HG03442 (cell line): ENCODE data around the gene COBLL1.
"Not testable (repeated sequence)": the region's sequence is repeated elsewhere in the genome, so short reads cannot be mapped to it uniquely, and the experiment has no call there.

Experiments
- ATAC-seq: cut with Tn5 transposase; IDR thresholded peaks from one replicate; pipeline ENCODE4 v1.9.1; 2021; ENCODE audit warnings: mild to moderate bottlenecking, moderate library complexity; ENCODE audit not compliant: unreplicated experiment

Gene COBLL1, protein sequence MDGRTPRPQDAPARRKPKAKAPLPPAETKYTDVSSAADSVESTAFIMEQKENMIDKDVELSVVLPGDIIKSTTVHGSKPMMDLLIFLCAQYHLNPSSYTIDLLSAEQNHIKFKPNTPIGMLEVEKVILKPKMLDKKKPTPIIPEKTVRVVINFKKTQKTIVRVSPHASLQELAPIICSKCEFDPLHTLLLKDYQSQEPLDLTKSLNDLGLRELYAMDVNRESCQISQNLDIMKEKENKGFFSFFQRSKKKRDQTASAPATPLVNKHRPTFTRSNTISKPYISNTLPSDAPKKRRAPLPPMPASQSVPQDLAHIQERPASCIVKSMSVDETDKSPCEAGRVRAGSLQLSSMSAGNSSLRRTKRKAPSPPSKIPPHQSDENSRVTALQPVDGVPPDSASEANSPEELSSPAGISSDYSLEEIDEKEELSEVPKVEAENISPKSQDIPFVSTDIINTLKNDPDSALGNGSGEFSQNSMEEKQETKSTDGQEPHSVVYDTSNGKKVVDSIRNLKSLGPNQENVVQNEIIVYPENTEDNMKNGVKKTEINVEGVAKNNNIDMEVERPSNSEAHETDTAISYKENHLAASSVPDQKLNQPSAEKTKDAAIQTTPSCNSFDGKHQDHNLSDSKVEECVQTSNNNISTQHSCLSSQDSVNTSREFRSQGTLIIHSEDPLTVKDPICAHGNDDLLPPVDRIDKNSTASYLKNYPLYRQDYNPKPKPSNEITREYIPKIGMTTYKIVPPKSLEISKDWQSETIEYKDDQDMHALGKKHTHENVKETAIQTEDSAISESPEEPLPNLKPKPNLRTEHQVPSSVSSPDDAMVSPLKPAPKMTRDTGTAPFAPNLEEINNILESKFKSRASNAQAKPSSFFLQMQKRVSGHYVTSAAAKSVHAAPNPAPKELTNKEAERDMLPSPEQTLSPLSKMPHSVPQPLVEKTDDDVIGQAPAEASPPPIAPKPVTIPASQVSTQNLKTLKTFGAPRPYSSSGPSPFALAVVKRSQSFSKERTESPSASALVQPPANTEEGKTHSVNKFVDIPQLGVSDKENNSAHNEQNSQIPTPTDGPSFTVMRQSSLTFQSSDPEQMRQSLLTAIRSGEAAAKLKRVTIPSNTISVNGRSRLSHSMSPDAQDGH

DNA sequence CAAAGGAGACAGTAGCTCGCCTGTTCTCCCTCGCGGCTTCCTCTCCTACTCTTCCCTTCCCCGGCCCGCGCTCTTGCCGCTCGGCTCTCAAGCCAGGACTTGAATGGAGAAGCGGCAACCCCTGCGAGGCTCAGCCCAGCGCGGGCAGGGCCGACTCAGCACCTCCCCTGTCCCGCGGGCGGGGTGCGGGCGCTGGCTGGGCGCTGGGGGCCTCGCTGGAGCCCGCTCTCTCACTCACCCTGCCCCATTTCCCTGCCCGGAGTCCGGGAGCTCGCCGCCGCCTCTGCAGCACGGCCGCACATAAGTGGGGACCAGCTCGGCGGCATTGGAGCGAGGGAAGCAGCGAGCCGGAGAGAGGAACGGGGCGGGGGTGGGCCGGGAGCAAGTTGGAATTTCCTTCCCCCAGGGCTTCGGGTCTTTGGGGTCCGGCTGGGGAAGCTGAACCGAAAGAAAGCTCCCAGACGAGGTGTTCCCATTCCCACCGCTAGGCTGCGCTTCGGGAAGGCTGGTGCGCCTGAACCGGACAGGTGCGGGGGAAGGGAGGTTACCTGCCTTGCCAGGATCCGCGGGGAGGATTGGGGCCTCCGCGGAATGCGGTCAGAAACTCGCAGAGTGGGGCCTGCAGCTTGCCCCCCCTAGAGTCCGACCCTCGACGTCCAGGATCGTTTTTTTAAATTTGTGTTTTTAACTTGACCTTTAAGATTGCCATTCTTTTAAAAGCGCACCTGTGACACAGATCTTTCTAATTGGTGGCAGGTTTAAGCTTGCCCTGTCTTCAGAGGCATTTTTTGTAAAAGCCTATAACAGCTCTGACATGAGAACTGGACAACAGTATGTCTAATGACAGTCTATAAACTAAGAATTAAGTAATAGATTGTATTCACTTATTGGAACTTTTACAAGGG is at the start of gene COBLL1:
COBLL1 (minus strand) TSS at position 105 of the 905 bp plus-strand sequence. CDS start 627 bp downstream, outside the sequence.
- ATAC-seq: peak; percentile 59

DNA sequence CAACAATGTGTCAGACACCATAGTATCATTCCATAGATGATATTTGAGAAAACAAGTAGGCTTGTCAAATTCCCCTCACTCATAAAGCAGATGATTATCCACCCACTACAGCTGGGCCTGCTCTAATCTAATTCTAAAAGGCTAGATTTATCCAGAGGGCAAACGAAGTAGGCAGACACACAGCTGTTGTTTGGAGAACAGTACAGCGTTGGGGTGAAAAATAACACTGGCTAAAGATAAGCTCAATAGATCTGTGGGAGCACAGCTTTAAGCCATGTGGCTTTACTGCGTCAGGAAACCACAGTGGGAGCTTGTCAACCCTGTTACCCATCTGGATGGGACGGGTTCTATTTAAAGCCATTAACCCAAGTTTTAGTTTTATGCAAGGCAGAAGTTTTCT is 48.9 kb upstream of the COBLL1 start:
- no peak for ATAC-seq

- no peak for ATAC-seq
Observed at GRCh38 chr2:164888592-164888991, 47.0 kb upstream of the COBLL1 start.

GRCh38 chr2:164887434-164888144 is 46.0 kb upstream of the COBLL1 start:
- no peak for ATAC-seq

- no peak for ATAC-seq
Observed at GRCh38 chr2:164882276-164882675, 40.7 kb upstream of the COBLL1 start.

DNA sequence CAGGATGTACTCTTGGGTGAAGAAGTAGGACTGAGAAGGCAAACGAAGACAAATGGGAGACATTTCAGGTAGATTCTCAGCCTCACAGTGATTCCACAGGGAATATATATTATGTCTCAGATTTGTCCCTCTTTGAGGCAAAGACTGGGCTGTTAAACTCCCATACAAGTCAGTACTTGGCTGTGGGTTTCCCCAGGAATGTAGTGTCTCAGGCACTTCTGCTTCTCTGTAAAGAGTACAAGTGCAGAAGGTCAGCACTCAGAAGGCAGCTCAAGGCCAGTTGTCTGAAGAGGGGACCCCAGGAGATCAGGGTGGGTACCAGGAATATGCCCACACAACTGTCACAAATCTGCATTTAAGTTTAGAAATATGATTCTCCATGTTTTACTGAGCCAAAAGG is 39.9 kb upstream of the COBLL1 start:
- no peak for ATAC-seq

DNA sequence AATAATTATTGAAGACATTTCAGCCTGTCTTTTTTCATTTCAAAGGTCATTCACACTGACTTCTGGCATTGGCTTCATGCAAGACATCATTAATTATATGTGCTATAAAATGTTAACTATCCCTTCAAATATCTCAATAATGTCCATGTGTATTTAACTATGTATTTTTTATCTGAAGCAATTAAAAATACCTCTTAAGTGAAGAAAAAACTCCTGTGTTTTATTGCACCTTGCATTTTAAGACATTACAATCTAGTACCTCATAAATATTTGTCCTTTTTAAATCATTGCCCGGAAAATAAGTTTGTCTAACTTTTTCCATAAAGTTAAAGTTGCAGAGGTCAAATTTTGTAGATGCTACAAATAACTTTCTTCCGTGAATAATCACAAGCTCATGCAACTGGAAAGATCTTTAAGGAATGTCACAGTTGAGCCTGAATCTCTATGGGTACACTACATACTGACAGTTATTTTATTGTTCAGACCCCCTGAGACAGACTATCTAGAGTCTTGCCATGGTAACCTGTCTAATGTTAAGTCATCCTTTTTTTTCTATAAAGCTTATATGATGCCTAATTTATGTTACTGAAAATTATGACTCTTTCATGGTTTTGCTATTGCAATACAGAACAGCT is 38.4 kb upstream of the COBLL1 start:
- no peak for ATAC-seq

- no peak for ATAC-seq
Observed at GRCh38 chr2:164877927-164878326, 36.3 kb upstream of the COBLL1 start.

DNA sequence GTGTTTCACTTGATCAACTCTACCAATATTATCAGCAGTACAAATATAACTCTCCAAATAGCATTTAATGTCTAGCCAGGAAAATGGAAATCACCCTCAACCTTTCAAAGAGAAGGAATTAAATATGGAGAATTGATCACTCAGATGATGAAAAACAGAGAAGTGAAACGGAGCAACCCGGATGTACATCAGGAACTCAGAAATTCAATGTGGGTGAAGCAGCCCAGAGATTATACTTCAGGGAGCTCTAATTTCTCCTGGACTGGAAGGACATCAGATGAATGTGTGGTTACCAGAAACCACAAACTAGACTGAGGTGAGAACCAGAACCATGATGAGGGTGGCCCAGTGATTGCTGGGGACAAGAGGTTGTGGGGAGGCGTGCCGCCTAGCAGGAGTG is 35.5 kb upstream of the COBLL1 start:
- ATAC-seq: no peak

GRCh38 chr2:164875334-164876205 is 33.9 kb upstream of the COBLL1 start:
- no peak for ATAC-seq

DNA sequence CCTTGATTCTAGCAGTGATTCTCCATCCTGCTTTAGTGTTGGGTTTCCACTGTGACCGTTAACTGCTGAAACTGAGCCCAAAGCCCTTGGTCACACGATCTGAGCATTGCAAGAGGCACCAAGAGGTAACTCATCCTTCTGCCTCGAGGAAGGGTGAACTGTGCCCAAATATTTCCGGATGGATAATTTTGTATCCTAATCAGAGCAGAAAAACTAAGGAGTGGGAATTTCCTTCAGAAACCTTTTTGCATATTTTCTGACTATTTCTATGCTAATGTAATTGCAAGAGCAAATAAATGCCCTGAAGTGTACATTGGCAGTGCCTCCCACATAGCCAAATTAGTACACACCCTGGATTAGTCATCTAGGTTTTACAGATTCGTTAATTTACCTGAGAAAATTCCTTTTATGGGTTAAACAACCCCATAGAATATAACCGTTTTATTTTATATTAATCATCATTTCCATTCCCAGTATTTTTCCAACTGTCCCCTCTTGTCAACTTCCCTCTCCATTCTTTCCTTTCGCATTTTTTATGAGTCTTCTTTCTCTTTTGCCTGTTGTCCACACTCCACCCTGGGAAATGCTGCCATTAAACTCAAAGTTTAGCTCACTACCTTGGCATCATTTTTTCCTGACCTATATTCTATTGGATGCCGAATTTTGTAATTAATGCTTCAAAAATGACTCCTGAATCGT is 31.7 kb upstream of the COBLL1 start:
- ATAC-seq: no peak

DNA sequence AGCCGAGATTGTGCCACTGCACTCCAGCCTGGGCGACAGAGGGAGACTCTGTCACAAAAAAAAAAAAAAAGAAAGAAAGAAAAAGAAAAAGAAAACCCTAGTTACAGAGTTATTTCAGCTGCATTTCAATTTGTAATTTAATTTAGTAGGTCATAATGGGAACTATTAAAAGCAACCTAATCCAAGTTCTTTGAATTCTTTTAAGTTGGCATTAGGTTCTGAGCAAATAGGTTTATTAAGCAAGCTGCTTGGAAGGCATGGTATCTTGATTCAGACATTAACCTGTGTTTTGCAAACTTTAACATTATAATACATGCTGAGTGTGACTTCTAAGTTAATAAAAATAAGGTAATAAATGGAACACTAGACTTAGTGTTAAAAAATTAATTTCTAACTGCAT is 29.8 kb upstream of the COBLL1 start:
- ATAC-seq: no peak

DNA sequence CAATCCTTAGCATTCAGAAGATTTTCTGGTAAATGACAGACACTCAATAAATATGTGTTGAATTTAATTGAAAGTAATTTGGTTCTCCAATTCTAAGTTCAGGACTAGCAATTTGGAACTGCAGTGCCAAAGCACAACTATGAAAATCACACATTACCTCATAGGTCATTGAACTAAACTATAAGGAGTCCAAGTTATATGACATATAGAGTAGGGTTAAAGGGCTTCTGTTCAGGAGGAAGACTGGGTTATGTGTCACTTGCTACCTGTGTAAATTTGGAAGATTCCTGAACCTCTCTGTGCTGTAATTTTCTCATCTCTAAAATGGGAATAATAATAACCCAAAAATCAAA is 27.8 kb upstream of the COBLL1 start:
- no peak for ATAC-seq

DNA sequence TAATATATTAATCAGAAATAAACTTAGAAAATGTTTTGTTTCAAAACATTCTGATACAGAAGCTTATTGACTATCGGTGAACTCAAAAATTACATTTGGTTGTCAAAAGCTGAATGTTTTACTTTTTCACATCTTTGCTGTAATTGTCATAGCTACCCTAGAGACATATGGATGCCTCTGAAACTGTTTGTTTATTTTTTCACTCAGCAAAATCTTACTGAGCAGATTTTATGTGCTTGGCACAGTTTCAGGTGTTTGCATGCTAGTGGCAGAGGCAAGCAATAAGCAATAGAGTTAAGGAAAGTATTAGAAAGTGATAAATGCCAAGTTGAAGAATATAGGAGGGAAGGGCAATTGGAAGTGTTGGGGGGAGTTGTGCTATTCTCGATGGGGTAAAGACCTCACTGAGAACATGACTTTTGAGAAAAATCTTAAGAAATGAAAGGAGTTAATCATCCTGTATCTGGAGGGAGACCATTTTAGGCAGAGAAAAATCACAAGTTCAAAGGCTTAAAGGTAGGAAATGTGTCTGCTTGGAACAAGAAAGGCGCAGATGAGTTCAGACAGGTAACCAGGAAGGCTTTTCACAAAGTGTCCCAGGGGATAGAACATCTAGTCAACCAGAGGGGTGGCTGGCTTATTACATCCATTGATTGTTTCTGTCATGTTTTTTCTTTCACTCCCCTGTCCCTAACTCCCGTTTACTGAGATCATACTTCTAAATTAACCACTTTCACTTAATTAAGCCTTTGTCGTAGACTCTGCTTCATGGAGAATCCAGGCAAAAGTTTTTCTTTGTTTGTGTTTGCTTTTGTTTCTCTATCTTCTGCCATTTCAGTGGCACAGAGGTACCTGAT is 27.2 kb upstream of the COBLL1 start:
- ATAC-seq: no peak

- ATAC-seq: no peak
Observed at GRCh38 chr2:164867779-164868397, 26.3 kb upstream of the COBLL1 start.

- ATAC-seq: not testable (repeated sequence)
Observed at GRCh38 chr2:164866381-164866780, 24.8 kb upstream of the COBLL1 start.

DNA sequence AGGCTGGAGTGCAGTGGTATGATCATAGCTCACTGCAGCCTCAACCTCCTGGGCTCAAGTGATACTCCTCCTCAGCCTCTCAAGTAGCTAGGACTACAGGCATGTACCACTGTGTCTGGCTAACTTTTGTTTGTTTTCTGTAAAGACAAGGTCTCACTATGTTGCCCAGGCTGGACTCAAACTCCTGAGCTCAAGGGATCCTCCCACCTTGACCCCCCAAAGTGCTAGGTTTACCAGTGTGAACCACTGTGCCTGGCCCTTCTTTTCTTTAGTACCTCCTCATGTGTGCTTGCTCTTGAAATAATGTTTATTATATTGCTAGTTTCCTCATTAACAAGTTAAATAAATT is 19.0 kb upstream of the COBLL1 start:
- ATAC-seq: no peak
